RWPE2 (cell line): ENCODE measurements around the gene SMIM36.
A peak's percentile ranks its signal among the peaks of the same experiment; 100 is the strongest.
"Not testable (repeated sequence)": the region's sequence is repeated elsewhere in the genome, so short reads cannot be mapped to it uniquely, and the experiment has no call there.

Source experiments
- ATAC-seq: fragments of 200-7000 bp; cut with Tn5 transposase; 3 replicates; pipeline ENCODE4 v1.9.1; 2021; ENCODE audit warnings: low read depth
- DNase-seq: peaks from one replicate; pipeline ENCODE4 v3.0.0-alpha.2; 2020; ENCODE audit warnings: low spot score
- H3K27ac ChIP-seq: fragments of 450-650 bp; 2 replicates; pipeline ENCODE4 v1.5.1; 2017; ENCODE audit warnings: mild to moderate bottlenecking; ENCODE audit not compliant: poor library complexity, severe bottlenecking
- H3K27me3 ChIP-seq: fragments of 250-450 bp; sonication (Bioruptor Pico); 2 replicates; pipeline ENCODE4 v1.5.1; 2021; ENCODE audit warnings: mild to moderate bottlenecking, moderate library complexity; ENCODE audit not compliant: insufficient read depth, poor library complexity, severe bottlenecking
- H3K36me3 ChIP-seq: fragments of 250-450 bp; sonication (Bioruptor Pico); 2 replicates; pipeline ENCODE4 v1.5.1; 2020; ENCODE audit warnings: low read depth, mild to moderate bottlenecking, moderate library complexity
- H3K4me1 ChIP-seq: fragments of 250-450 bp; sonication (Bioruptor Pico); 2 replicates; pipeline ENCODE4 v1.5.1; 2021; ENCODE audit warnings: mild to moderate bottlenecking, moderate library complexity; ENCODE audit not compliant: insufficient read depth, poor library complexity, severe bottlenecking
- H3K4me3 ChIP-seq: fragments of 250-450 bp; sonication (Bioruptor Pico); 2 replicates; pipeline ENCODE4 v1.5.1; 2021; ENCODE audit warnings: mild to moderate bottlenecking, moderate library complexity; ENCODE audit not compliant: severe bottlenecking
- H3K9me3 ChIP-seq: fragments of 250-450 bp; sonication (Bioruptor Pico); 2 replicates; pipeline ENCODE4 v1.5.1; 2021; ENCODE audit warnings: mild to moderate bottlenecking, moderate library complexity; ENCODE audit not compliant: severe bottlenecking
- TF ChIP-seq, protein P1 (sequence below): fragments of 450-650 bp; IDR thresholded peaks from one replicate; pipeline ENCODE4 v1.5.1; 2017; ENCODE audit warnings: mild to moderate bottlenecking, moderate library complexity; ENCODE audit not compliant: poor library complexity, severe bottlenecking

The SMIM36 gene

GRCh38 chr17:55424893-55425540 lies 86.2 kb downstream of the SMIM36 start:
- no peak for DNase-seq
- Histone ChIP-seq H3K9me3 (no peaks in the 10 kb centered on the region), H3K27me3 (no peaks in the 10 kb centered on the region), H3K4me1 (peaks cover 17% of the 10 kb centered on the region), H3K27ac (no peak overlapping the region), H3K36me3 (no peaks in the 10 kb centered on the region), H3K4me3 (no peak overlapping the region)
- ATAC-seq, result no peak
- TF ChIP-seq, protein P1, sequence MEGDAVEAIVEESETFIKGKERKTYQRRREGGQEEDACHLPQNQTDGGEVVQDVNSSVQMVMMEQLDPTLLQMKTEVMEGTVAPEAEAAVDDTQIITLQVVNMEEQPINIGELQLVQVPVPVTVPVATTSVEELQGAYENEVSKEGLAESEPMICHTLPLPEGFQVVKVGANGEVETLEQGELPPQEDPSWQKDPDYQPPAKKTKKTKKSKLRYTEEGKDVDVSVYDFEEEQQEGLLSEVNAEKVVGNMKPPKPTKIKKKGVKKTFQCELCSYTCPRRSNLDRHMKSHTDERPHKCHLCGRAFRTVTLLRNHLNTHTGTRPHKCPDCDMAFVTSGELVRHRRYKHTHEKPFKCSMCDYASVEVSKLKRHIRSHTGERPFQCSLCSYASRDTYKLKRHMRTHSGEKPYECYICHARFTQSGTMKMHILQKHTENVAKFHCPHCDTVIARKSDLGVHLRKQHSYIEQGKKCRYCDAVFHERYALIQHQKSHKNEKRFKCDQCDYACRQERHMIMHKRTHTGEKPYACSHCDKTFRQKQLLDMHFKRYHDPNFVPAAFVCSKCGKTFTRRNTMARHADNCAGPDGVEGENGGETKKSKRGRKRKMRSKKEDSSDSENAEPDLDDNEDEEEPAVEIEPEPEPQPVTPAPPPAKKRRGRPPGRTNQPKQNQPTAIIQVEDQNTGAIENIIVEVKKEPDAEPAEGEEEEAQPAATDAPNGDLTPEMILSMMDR, result no peak

GRCh38 chr17:55423535-55423934 lies 87.7 kb downstream of the SMIM36 start:
- Histone ChIP-seq H3K4me3 (no peak overlapping the region), H3K27ac (no peak overlapping the region), H3K4me1 (peaks cover 17% of the 10 kb centered on the region), H3K36me3 (no peaks in the 10 kb centered on the region), H3K9me3 (no peaks in the 10 kb centered on the region), H3K27me3 (no peaks in the 10 kb centered on the region)
- ATAC-seq, result no peak
- DNase-seq, result no peak
- TF ChIP-seq, protein P1, result no peak

- ATAC-seq, H3K4me3 ChIP-seq, H3K27ac ChIP-seq, DNase-seq, H3K27me3 ChIP-seq, H3K9me3 ChIP-seq, H3K36me3 ChIP-seq: not testable (repeated sequence)
- peaks cover 17% of the 10 kb centered on the region for H3K4me1 ChIP-seq
Measured at GRCh38 chr17:55422828-55423164, 88.5 kb downstream of the SMIM36 start.

- peaks cover 9% of the 10 kb centered on the region for H3K4me1 ChIP-seq
- peak within 1 kb of the TSS; percentile 50 for H3K27ac ChIP-seq
- peak; percentile 58 for DNase-seq
- TF ChIP-seq, protein P1, result no peak
- ATAC-seq, result peak; percentile 53
- H3K4me3 ChIP-seq, result peak within 1 kb of the TSS; percentile 87
- H3K9me3 ChIP-seq, result no peaks in the 10 kb centered on the region
- no peaks in the 10 kb centered on the region for H3K36me3 ChIP-seq
- H3K27me3 ChIP-seq, result no peaks in the 10 kb centered on the region
Measured at GRCh38 chr17:55421179-55421934, 89.9 kb downstream of the SMIM36 start, which contains the start of gene MMD. MMD (minus strand) TSS chr17:55421835; CDS start chr17:55421695, 140 bp downstream.

- Histone ChIP-seq H3K4me1 (peaks cover 9% of the 10 kb centered on the region), H3K9me3 (no peaks in the 10 kb centered on the region), H3K27me3 (no peaks in the 10 kb centered on the region), H3K27ac (peak overlapping the region; percentile 50), H3K36me3 (no peaks in the 10 kb centered on the region), H3K4me3 (peak overlapping the region; percentile 87)
- ATAC-seq, result peak; percentile 30; the same call in 2 of the 3 replicates
- peak; percentile 69 for DNase-seq
- TF ChIP-seq, protein P1, result no peak
Measured at GRCh38 chr17:55420776-55421178, 90.5 kb downstream of the SMIM36 start.
